ENCODE results near the gene HIPK3. TPM values are rescaled to one million over a fixed set of nuclear protein-coding genes. Genes with fewer than 3 reads are reported as not detected.

HIPK3 gene
- total RNA-seq, 1 donor from 2014 or later, result 33.1 TPM

DNA sequence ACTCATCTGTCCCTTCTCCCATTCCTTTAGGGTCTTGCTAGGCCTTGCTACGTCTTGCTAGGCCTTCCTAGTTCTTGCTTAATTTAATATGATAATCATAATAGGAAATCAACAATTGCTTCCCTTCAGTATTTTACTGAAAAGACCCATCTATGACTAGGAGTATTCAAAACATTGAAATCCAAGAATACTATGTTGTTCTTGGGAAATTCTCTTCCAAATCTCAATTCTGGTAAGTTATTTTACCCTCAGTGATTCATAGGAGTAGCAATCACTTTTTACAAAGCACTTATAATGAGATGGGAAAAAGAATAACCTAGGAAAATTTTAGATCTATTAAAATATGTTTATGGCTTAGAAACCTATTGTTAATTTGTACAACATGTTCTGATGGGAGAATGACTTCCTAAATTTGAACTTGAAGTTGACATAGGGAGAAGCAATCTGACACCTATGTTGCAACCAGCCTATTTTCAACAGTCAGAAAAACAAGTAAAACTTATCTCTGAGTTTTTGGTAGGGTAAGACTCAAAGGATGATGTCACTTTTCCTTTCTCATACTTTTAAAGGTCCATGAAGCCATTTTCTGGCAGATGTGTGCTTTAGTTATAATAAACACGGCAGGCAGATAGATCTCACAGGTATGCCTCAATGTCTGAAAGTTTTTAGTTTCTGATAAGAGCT, 29.5 kb upstream of the HIPK3 start:
- no peak overlapping the region for H3K4me2 ChIP-seq
- Mint-ChIP-seq H3K27me3 (ENCODE audit: insufficient read depth, low read depth) (peaks cover 4% of the 10 kb centered on the region), H3K4me3 (no peak overlapping the region), H3K9me3 (no peaks in the 10 kb centered on the region), H3K4me1 (no peaks in the 10 kb centered on the region), H3K27ac (no peak overlapping the region), H3K36me3 (no peaks in the 10 kb centered on the region)
- H3K9ac ChIP-seq, result no peak overlapping the region
- H3K9me3 ChIP-seq (ENCODE audit: low read depth), result no peaks in the 10 kb centered on the region
- no peak overlapping the region for H3K4me3 ChIP-seq
- no peaks in the 10 kb centered on the region for H3F3A ChIP-seq (ENCODE audit: low read depth)
- TF ChIP-seq EZH2phosphoT487 (IDR thresholded peaks at IDR 0.05) (no peak), EZH2 (IDR thresholded peaks at IDR 0.05) (no peak)
- TF ChIP-seq, protein P1, sequence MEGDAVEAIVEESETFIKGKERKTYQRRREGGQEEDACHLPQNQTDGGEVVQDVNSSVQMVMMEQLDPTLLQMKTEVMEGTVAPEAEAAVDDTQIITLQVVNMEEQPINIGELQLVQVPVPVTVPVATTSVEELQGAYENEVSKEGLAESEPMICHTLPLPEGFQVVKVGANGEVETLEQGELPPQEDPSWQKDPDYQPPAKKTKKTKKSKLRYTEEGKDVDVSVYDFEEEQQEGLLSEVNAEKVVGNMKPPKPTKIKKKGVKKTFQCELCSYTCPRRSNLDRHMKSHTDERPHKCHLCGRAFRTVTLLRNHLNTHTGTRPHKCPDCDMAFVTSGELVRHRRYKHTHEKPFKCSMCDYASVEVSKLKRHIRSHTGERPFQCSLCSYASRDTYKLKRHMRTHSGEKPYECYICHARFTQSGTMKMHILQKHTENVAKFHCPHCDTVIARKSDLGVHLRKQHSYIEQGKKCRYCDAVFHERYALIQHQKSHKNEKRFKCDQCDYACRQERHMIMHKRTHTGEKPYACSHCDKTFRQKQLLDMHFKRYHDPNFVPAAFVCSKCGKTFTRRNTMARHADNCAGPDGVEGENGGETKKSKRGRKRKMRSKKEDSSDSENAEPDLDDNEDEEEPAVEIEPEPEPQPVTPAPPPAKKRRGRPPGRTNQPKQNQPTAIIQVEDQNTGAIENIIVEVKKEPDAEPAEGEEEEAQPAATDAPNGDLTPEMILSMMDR (IDR thresholded peaks at IDR 0.05), result no peak
- no peak overlapping the region for H2AFZ ChIP-seq (replicated peaks)
- no peaks in the 10 kb centered on the region for H3K36me3 ChIP-seq
- no peaks in the 10 kb centered on the region for H3K27me3 ChIP-seq
- H4K20me1 ChIP-seq (ENCODE audit: low read depth), result no peaks in the 10 kb centered on the region
- no peaks in the 10 kb centered on the region for H3K79me2 ChIP-seq (ENCODE audit: low read depth)
- H3K4me1 ChIP-seq, result no peaks in the 10 kb centered on the region
- no peak for DNase-seq (ENCODE audit: low spot score)
- no peak overlapping the region for H3K27ac ChIP-seq

GRCh38 chr11:33234397-33235190, 22.6 kb upstream of the HIPK3 start:
- Histone ChIP-seq H2AFZ (replicated peaks) (no peak overlapping the region), H3K9ac (no peak overlapping the region), H3K4me2 (no peak overlapping the region), H4K20me1 (ENCODE audit: low read depth) (no peaks in the 10 kb centered on the region), H3K27ac (no peak overlapping the region), H3K4me3 (no peak overlapping the region), H3F3A (ENCODE audit: low read depth) (no peaks in the 10 kb centered on the region), H3K4me1 (no peaks in the 10 kb centered on the region), H3K27me3 (no peaks in the 10 kb centered on the region), H3K36me3 (no peaks in the 10 kb centered on the region), H3K9me3 (ENCODE audit: low read depth) (no peaks in the 10 kb centered on the region), H3K79me2 (ENCODE audit: low read depth) (no peaks in the 10 kb centered on the region)
- no peaks in the 10 kb centered on the region for H3K36me3 Mint-ChIP-seq
- peaks cover 4% of the 10 kb centered on the region for H3K27me3 Mint-ChIP-seq (ENCODE audit: insufficient read depth, low read depth)
- no peaks in the 10 kb centered on the region for H3K9me3 Mint-ChIP-seq
- no peak overlapping the region for H3K27ac Mint-ChIP-seq
- no peak overlapping the region for H3K4me3 Mint-ChIP-seq
- H3K4me1 Mint-ChIP-seq, result no peaks in the 10 kb centered on the region
- DNase-seq (ENCODE audit: low spot score), result no peak
- TF ChIP-seq EZH2 (IDR thresholded peaks at IDR 0.05), result no peak
- TF ChIP-seq EZH2phosphoT487 (IDR thresholded peaks at IDR 0.05), result no peak
- TF ChIP-seq, protein P1 (IDR thresholded peaks at IDR 0.05), result no peak

- no peaks in the 10 kb centered on the region for H3F3A ChIP-seq (ENCODE audit: low read depth)
- H2AFZ ChIP-seq (replicated peaks), result no peak overlapping the region
- DNase-seq (ENCODE audit: low spot score), result no peak
- H3K4me1 ChIP-seq, result no peaks in the 10 kb centered on the region
- Mint-ChIP-seq H3K4me1 (no peaks in the 10 kb centered on the region), H3K27me3 (ENCODE audit: insufficient read depth, low read depth) (no peaks in the 10 kb centered on the region), H3K9me3 (no peaks in the 10 kb centered on the region), H3K27ac (no peak overlapping the region), H3K36me3 (no peaks in the 10 kb centered on the region), H3K4me3 (no peak overlapping the region)
- H3K4me2 ChIP-seq, result no peak overlapping the region
- TF ChIP-seq EZH2phosphoT487 (IDR thresholded peaks at IDR 0.05) (no peak), EZH2 (IDR thresholded peaks at IDR 0.05) (no peak)
- TF ChIP-seq, protein P1 (IDR thresholded peaks at IDR 0.05), result no peak
- no peak overlapping the region for H3K9ac ChIP-seq
- no peaks in the 10 kb centered on the region for H3K27me3 ChIP-seq
- no peak overlapping the region for H3K27ac ChIP-seq
- no peaks in the 10 kb centered on the region for H3K79me2 ChIP-seq (ENCODE audit: low read depth)
- H3K4me3 ChIP-seq, result no peak overlapping the region
- H3K9me3 ChIP-seq (ENCODE audit: low read depth), result no peaks in the 10 kb centered on the region
- no peaks in the 10 kb centered on the region for H3K36me3 ChIP-seq
- no peaks in the 10 kb centered on the region for H4K20me1 ChIP-seq (ENCODE audit: low read depth)
These were observed 20.1 kb upstream of the HIPK3 start for GRCh38 chr11:33237039-33237597.
